Measurements from ENCODE around the gene TRABD2B.

- TF ChIP-seq POLR2A (IDR thresholded peaks at IDR 0.05) = no peak
- TF ChIP-seq EP300 (IDR thresholded peaks at IDR 0.05) = no peak
- TF ChIP-seq POLR2AphosphoS5 (IDR thresholded peaks at IDR 0.05) = no peak
- TF ChIP-seq CTCF (IDR thresholded peaks at IDR 0.05) = no peak
Observed at GRCh38 chr1:47979724-47980123, 17.5 kb downstream of the TRABD2B start.
